ENCODE data around the gene RNU5B-1.

RNU5B-1 gene

GRCh38 chr15:65286069-65286703, 18.3 kb upstream of the RNU5B-1 start:
- H3K36me3 ChIP-seq (ENCODE audit: control insufficient read depth in 1 of 2, insufficient read depth in 2 of 2, low read length in 2 of 2) = no peaks in the 10 kb centered on the region
- no peaks in the 10 kb centered on the region for H3K27me3 ChIP-seq (ENCODE audit: insufficient read depth, low read length)
- no peak overlapping the region for H2AK5ac ChIP-seq (ENCODE audit: low read length)
- H3K9ac ChIP-seq (ENCODE audit: low read length) = peak overlapping the region; percentile 64
- H3K14ac ChIP-seq (ENCODE audit: low read length) = peak overlapping the region; percentile 46
- peak overlapping the region; percentile 13 for H2BK5ac ChIP-seq (ENCODE audit: low read depth, low read length, poor library complexity)
- no CpG with 5 or more reads among the region's 52 CpGs for WGBS (ENCODE audit: extremely low coverage, insufficient coverage, insufficient read length)
- peak overlapping the region; percentile 66 for H3K27ac ChIP-seq (ENCODE audit: low read depth, low read length)
- peaks cover 8% of the 10 kb centered on the region for H3K79me1 ChIP-seq (ENCODE audit: low read length)
- peaks cover 2% of the 10 kb centered on the region for H3K9me3 ChIP-seq (ENCODE audit: insufficient read depth, low read depth, low read length)
- peak overlapping the region; percentile 96 for H3K4me2 ChIP-seq (ENCODE audit: low read length)
- H4K8ac ChIP-seq (ENCODE audit: low read depth, low read length) = peak overlapping the region; percentile 64
- no peak overlapping the region for H3K4ac ChIP-seq (ENCODE audit: low read depth, low read length)
- no peak overlapping the region for H3K23ac ChIP-seq (ENCODE audit: low read length)
- no peak overlapping the region for H2BK12ac ChIP-seq (ENCODE audit: low read length)
- peak overlapping the region; percentile 72 for H4K91ac ChIP-seq (ENCODE audit: low read depth, low read length)
- peak overlapping the region; percentile 1 for H4K12ac ChIP-seq (ENCODE audit: low read depth, low read length)
- peaks cover 2% of the 10 kb centered on the region for H3K79me2 ChIP-seq (ENCODE audit: control insufficient read depth, insufficient read depth, low read length, poor library complexity)
- H3K4me3 ChIP-seq (ENCODE audit: low read depth, low read length) = peak overlapping the region; percentile 74
- peak overlapping the region; percentile 51 for H2AFZ ChIP-seq (ENCODE audit: insufficient read depth, low read length, poor library complexity)
- peaks cover 0 to 3% of the 10 kb centered on the region in 2 experiments for H3K4me1 ChIP-seq (ENCODE audit: control insufficient read depth in 1 of 2, insufficient read depth in 2 of 2, low read length in 2 of 2)
- peak; percentile 41 to 68 for DNase-seq
- peak overlapping the region; percentile 34 for H2BK120ac ChIP-seq (ENCODE audit: insufficient read depth, low read length, poor library complexity)
- H3K18ac ChIP-seq (ENCODE audit: low read length) = peak overlapping the region; percentile 48

DNA sequence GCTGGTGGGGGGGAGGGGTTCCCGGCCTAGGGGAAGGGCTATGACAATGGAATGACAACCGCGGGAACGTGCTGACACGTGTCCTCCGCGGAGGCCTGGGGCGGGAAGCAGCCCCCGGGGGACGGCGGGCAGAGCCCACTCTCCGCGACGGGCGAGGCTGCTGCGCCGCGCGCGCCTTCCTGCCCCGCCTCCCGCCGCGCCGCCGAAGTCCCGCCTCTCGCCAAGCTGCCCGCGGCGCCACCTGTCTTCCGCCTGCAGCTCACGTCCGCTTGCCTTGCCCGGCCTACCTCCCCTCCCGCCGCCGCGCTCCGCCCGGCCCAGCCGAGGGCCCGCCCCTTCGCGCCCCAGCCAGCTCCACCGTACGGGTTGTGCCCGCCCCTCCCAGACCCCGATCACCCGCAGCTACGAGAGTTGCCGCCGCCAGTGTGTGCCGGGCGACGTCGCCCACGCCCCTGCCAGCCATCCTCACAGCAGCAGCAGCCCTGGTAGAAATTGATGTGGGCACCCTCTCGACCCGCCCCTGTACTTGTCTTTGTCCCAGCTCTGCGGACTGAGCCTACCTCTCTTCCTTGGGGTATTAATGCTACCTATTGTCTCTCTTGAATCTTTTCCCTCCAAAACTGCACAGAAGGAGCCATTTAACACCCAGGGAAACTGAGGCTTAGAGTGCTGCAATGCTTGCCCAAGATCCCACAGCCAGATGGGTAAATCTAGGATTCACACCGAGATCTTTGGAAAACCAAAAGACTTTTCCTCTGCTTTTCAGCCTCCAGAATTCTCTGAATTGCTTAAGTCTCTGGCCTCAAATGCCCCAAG, 17.6 kb upstream of the RNU5B-1 start, which contains the start of gene PARP16:
Gene PARP16, minus strand, starts transcription at position 180 of the 816 bp plus-strand sequence. CDS start 457 bp downstream, outside the sequence.
- no CpG with 5 or more reads among the region's 62 CpGs for WGBS (ENCODE audit: extremely low coverage, insufficient coverage, insufficient read length)
- H3K23ac ChIP-seq (ENCODE audit: low read length) = no peak within 1 kb of the TSS
- H2BK5ac ChIP-seq (ENCODE audit: low read depth, low read length, poor library complexity) = peak within 1 kb of the TSS; percentile 13
- H3K27ac ChIP-seq (ENCODE audit: low read depth, low read length) = peak within 1 kb of the TSS; percentile 66
- H3K79me2 ChIP-seq (ENCODE audit: control insufficient read depth, insufficient read depth, low read length, poor library complexity) = peaks cover 2% of the 10 kb centered on the region
- H3K14ac ChIP-seq (ENCODE audit: low read length) = peak within 1 kb of the TSS; percentile 59
- H4K8ac ChIP-seq (ENCODE audit: low read depth, low read length) = peak within 1 kb of the TSS; percentile 90
- peak within 1 kb of the TSS; percentile 96 for H3K4me2 ChIP-seq (ENCODE audit: low read length)
- H3K4ac ChIP-seq (ENCODE audit: low read depth, low read length) = no peak within 1 kb of the TSS
- peak within 1 kb of the TSS; percentile 37 for H2BK12ac ChIP-seq (ENCODE audit: low read length)
- H4K12ac ChIP-seq (ENCODE audit: low read depth, low read length) = peak within 1 kb of the TSS; percentile 54
- H3K36me3 ChIP-seq (ENCODE audit: control insufficient read depth in 1 of 2, insufficient read depth in 2 of 2, low read length in 2 of 2) = no peaks in the 10 kb centered on the region
- peaks cover 2% of the 10 kb centered on the region for H3K9me3 ChIP-seq (ENCODE audit: insufficient read depth, low read depth, low read length)
- H3K4me1 ChIP-seq (ENCODE audit: control insufficient read depth in 1 of 2, insufficient read depth in 2 of 2, low read length in 2 of 2) = peaks cover 0 to 3% of the 10 kb centered on the region in 2 experiments
- H3K9ac ChIP-seq (ENCODE audit: low read length) = peak within 1 kb of the TSS; percentile 83
- peak within 1 kb of the TSS; percentile 34 for H2BK120ac ChIP-seq (ENCODE audit: insufficient read depth, low read length, poor library complexity)
- H3K18ac ChIP-seq (ENCODE audit: low read length) = peak within 1 kb of the TSS; percentile 48
- H3K27me3 ChIP-seq (ENCODE audit: insufficient read depth, low read length) = no peaks in the 10 kb centered on the region
- peak; percentile 90 to 94 for DNase-seq
- H3K79me1 ChIP-seq (ENCODE audit: low read length) = peaks cover 8% of the 10 kb centered on the region
- peak within 1 kb of the TSS; percentile 72 for H4K91ac ChIP-seq (ENCODE audit: low read depth, low read length)
- H2AFZ ChIP-seq (ENCODE audit: insufficient read depth, low read length, poor library complexity) = peak within 1 kb of the TSS; percentile 89
- H2AK5ac ChIP-seq (ENCODE audit: low read length) = no peak within 1 kb of the TSS
- H3K4me3 ChIP-seq (ENCODE audit: low read depth, low read length) = peak within 1 kb of the TSS; percentile 74

- H2BK12ac ChIP-seq (ENCODE audit: low read length) = no peak overlapping the region
- peak overlapping the region; percentile 29 for H2BK120ac ChIP-seq (ENCODE audit: insufficient read depth, low read length, poor library complexity)
- no peak overlapping the region for H4K12ac ChIP-seq (ENCODE audit: low read depth, low read length)
- H3K79me1 ChIP-seq (ENCODE audit: low read length) = peaks cover 8% of the 10 kb centered on the region
- peaks cover 2% of the 10 kb centered on the region for H3K9me3 ChIP-seq (ENCODE audit: insufficient read depth, low read depth, low read length)
- no peak overlapping the region for H3K9ac ChIP-seq (ENCODE audit: low read length)
- H3K27ac ChIP-seq (ENCODE audit: low read depth, low read length) = no peak overlapping the region
- H3K4me3 ChIP-seq (ENCODE audit: low read depth, low read length) = no peak overlapping the region
- H3K36me3 ChIP-seq (ENCODE audit: control insufficient read depth in 1 of 2, insufficient read depth in 2 of 2, low read length in 2 of 2) = no peaks in the 10 kb centered on the region
- no CpG with 5 or more reads among the region's 3 CpGs for WGBS (ENCODE audit: extremely low coverage, insufficient coverage, insufficient read length)
- peaks cover 2% of the 10 kb centered on the region for H3K79me2 ChIP-seq (ENCODE audit: control insufficient read depth, insufficient read depth, low read length, poor library complexity)
- H3K4ac ChIP-seq (ENCODE audit: low read depth, low read length) = no peak overlapping the region
- no peak overlapping the region for H2BK5ac ChIP-seq (ENCODE audit: low read depth, low read length, poor library complexity)
- H2AK5ac ChIP-seq (ENCODE audit: low read length) = no peak overlapping the region
- H2AFZ ChIP-seq (ENCODE audit: insufficient read depth, low read length, poor library complexity) = no peak overlapping the region
- peak in 1 of 2 donors; percentile 16 for DNase-seq
- H3K23ac ChIP-seq (ENCODE audit: low read length) = no peak overlapping the region
- peak overlapping the region; percentile 96 for H3K4me2 ChIP-seq (ENCODE audit: low read length)
- no peaks in the 10 kb centered on the region for H3K27me3 ChIP-seq (ENCODE audit: insufficient read depth, low read length)
- H3K18ac ChIP-seq (ENCODE audit: low read length) = no peak overlapping the region
- peak overlapping the region; percentile 41 for H4K91ac ChIP-seq (ENCODE audit: low read depth, low read length)
- peak overlapping the region; percentile 90 for H4K8ac ChIP-seq (ENCODE audit: low read depth, low read length)
- H3K4me1 ChIP-seq (ENCODE audit: control insufficient read depth in 1 of 2, insufficient read depth in 2 of 2, low read length in 2 of 2) = peaks cover 0 to 3% of the 10 kb centered on the region in 2 experiments
- no peak overlapping the region for H3K14ac ChIP-seq (ENCODE audit: low read length)
Measured at GRCh38 chr15:65287520-65287855, 17.0 kb upstream of the RNU5B-1 start.

DNA sequence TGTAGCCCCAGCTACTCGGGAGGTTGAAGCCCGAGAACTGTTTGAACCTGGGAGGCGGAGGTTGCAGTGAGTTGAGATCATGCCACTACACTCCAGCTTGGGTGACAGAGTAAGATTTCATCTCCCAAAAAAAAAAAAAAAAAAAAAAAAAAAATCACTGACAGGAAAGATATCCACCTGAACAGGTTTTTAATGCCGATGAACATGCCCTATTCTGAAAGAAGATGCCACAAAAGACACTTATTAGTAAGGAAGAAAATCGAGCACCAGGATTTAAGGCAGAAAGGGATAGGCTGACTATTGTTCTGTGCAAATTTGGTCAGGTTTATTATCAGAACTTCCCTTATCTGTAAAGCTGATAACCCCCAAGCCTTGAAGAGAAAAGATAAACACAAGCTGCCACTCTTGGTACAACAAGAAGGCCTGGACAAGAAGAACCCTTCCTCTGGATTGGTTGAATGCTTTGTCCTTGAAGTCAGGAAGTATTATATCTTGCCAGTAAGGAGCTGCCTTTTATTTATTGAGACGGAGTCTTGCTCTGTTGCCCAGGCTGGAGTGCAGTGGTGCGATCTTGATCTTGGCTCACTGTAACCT, 15.1 kb upstream of the RNU5B-1 start:
- H3K4ac ChIP-seq (ENCODE audit: low read depth, low read length) = no peak overlapping the region

More for the DNA sequence above, 15.1 kb upstream of the RNU5B-1 start:
- Histone ChIP-seq H2AK5ac (ENCODE audit: low read length) (no peak overlapping the region), H3K4me2 (ENCODE audit: low read length) (no peak overlapping the region), H3K23ac (ENCODE audit: low read length) (no peak overlapping the region), H3K27ac (ENCODE audit: low read depth, low read length) (no peak overlapping the region), H3K27me3 (ENCODE audit: insufficient read depth, low read length) (no peaks in the 10 kb centered on the region), H4K91ac (ENCODE audit: low read depth, low read length) (no peak overlapping the region), H4K12ac (ENCODE audit: low read depth, low read length) (no peak overlapping the region), H2BK5ac (ENCODE audit: low read depth, low read length, poor library complexity) (no peak overlapping the region), H2BK12ac (ENCODE audit: low read length) (no peak overlapping the region), H3K4me3 (ENCODE audit: low read depth, low read length) (no peak overlapping the region), H3K79me2 (ENCODE audit: control insufficient read depth, insufficient read depth, low read length, poor library complexity) (peaks cover 2% of the 10 kb centered on the region), H3K9me3 (ENCODE audit: insufficient read depth, low read depth, low read length) (peaks cover 2% of the 10 kb centered on the region), H3K36me3 (ENCODE audit: control insufficient read depth in 1 of 2, insufficient read depth in 2 of 2, low read length in 2 of 2) (no peaks in the 10 kb centered on the region), H3K9ac (ENCODE audit: low read length) (no peak overlapping the region), H2AFZ (ENCODE audit: insufficient read depth, low read length, poor library complexity) (no peak overlapping the region), H3K18ac (ENCODE audit: low read length) (no peak overlapping the region), H3K79me1 (ENCODE audit: low read length) (peaks cover 8% of the 10 kb centered on the region), H3K4me1 (ENCODE audit: control insufficient read depth in 1 of 2, insufficient read depth in 2 of 2, low read length in 2 of 2) (peaks cover 0 to 3% of the 10 kb centered on the region in 2 experiments), H2BK120ac (ENCODE audit: insufficient read depth, low read length, poor library complexity) (no peak overlapping the region), H3K14ac (ENCODE audit: low read length) (no peak overlapping the region), H4K8ac (ENCODE audit: low read depth, low read length) (no peak overlapping the region)
- WGBS (ENCODE audit: extremely low coverage, insufficient coverage, insufficient read length) = no CpG with 5 or more reads among the region's 7 CpGs
- DNase-seq = no peak

Data from trophoblast cell (in vitro differentiated cells and primary cell).